Stomach (tissue), 4 donors: ENCODE data around the gene OCA2.

Experiments
- CTCF ChIP-seq, 7 experiments: fragments of 450-650 bp in 4 of 7; fragments of 200-600 bp in 3 of 7; sonication (generic) in 3 of 7; IDR thresholded peaks; one replicate each; pipeline ENCODE4 v1.5.1; 2016 to 2019; ENCODE audit warnings: antibody characterized with exemption in 7 of 7, control low read depth in 2 of 7, mild to moderate bottlenecking in 1 of 7
- POLR2AphosphoS5 ChIP-seq, 3 donors: sonication (generic); formaldehyde crosslinking; IDR thresholded peaks; one replicate each; pipeline ENCODE4 v1.6.1; 2016; ENCODE audit warnings: antibody characterized with exemption in 3 of 3

GRCh38 chr15:27824841-27825422, 274.2 kb downstream of the OCA2 start:
- TF ChIP-seq POLR2AphosphoS5 (IDR thresholded peaks at IDR 0.05) (no peak), CTCF (IDR thresholded peaks at IDR 0.05) (no peak)
